Body of pancreas (tissue), 4 donors: ENCODE measurements around the gene RNPEP.

Experiments
- POLR2A ChIP-seq, 3 donors: fragments of 450-650 bp; IDR thresholded peaks; one replicate each; pipeline ENCODE4 v1.6.1; 2016; ENCODE audit warnings: antibody characterized with exemption in 3 of 3, mild to moderate bottlenecking in 2 of 3
- TF ChIP-seq, protein P1 (sequence below), 7 experiments: fragments of 450-650 bp in 4 of 7; fragments of 200-600 bp in 3 of 7; sonication (generic) in 3 of 7; IDR thresholded peaks; one replicate each; pipeline ENCODE4 v1.5.1; 2016 to 2019; ENCODE audit warnings: antibody characterized with exemption in 7 of 7

DNA sequence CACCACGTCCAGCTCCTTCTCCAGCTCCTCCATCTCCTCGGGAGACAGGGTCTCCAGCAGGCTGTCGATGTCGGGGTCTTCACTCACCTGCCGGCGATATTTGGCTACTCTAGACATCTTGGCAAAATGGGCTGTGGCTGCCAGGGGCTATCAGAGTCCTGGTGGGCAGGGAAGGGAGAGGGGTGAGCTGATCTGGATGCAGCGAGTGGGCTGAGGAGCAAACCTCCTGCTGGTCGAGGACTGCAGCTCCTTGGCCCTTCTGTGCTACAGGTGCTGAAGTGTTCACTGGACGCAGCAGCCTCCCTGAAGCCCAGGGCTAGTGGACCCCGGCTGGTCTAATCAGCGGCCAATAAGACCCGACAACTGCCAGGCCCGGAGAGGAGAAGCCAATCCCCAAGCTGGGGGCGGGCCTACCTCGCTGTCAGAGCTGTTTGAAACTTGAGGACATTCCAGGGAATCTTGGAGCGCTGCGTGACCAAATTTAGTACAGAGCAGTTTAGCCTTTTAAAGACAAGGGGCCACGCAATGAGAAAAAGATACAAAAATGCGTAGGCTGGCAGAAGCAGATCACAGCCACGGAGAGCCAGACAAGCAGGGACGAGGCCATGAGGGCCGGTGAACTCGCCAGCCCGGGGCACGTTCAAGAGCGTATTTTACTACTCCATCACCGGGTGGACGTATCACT lies 36.1 kb upstream of the RNPEP start, which contains the start of gene LMOD1:
- TF ChIP-seq, protein P1, sequence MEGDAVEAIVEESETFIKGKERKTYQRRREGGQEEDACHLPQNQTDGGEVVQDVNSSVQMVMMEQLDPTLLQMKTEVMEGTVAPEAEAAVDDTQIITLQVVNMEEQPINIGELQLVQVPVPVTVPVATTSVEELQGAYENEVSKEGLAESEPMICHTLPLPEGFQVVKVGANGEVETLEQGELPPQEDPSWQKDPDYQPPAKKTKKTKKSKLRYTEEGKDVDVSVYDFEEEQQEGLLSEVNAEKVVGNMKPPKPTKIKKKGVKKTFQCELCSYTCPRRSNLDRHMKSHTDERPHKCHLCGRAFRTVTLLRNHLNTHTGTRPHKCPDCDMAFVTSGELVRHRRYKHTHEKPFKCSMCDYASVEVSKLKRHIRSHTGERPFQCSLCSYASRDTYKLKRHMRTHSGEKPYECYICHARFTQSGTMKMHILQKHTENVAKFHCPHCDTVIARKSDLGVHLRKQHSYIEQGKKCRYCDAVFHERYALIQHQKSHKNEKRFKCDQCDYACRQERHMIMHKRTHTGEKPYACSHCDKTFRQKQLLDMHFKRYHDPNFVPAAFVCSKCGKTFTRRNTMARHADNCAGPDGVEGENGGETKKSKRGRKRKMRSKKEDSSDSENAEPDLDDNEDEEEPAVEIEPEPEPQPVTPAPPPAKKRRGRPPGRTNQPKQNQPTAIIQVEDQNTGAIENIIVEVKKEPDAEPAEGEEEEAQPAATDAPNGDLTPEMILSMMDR (IDR thresholded peaks at IDR 0.05), result no peak
- TF ChIP-seq POLR2A (IDR thresholded peaks at IDR 0.05), result peak in 2 of 3 donors; percentile 43 to 51
